Ishikawa (cell line): ENCODE data around the gene FAM83E.

Experiments used
- CREB1 ChIP-seq: IDR thresholded peaks from 2 replicates; pipeline ENCODE4 v1.6.1; 2012; ENCODE audit warnings: low read depth
- TCF12 ChIP-seq: IDR thresholded peaks from 2 replicates; pipeline ENCODE4 v1.6.1; 2012; ENCODE audit warnings: low read depth

DNA sequence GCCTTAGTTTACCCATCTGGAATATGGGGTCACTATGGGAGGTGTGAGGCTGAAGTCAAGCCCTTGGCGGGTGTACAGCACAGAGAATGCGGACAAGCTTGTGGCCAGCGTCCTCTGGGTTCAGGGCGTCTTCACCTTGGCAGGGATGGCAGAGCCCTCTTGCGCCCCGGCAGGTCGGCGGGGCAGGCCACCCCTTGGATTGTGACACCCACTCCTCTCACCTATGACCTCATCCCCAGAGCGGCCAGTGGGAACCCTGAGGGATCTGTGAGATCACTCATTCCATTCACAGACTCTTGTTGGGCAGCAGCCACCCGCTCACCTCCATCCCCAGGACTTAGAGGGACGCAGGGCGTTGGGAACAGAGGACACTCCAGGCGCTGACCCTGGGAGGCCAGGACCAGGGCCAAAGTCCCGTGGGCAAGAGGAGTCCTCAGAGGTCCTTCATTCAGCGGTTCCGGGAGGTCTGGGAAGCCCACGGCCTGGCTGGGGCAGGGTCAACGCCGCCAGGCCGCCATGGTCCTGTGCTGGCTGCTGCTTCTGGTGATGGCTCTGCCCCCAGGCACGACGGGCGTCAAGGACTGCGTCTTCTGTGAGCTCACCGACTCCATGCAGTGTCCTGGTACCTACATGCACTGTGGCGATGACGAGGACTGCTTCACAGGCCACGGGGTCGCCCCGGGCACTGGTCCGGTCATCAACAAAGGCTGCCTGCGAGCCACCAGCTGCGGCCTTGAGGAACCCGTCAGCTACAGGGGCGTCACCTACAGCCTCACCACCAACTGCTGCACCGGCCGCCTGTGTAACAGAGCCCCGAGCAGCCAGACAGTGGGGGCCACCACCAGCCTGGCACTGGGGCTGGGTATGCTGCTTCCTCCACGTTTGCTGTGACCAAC, 8.2 kb downstream of the FAM83E start, which contains the start of gene SPACA4:
- no peak for TF ChIP-seq CREB1
- no peak for TF ChIP-seq TCF12
